Mesenchymal stem cell (in vitro differentiated cells and primary cell): Measurements from ENCODE around the gene ACTL7A.
"Not testable (repeated sequence)": the region's sequence is repeated elsewhere in the genome, so short reads cannot be mapped to it uniquely, and the experiment has no call there.

Experiments
- DNase-seq: peaks from one replicate; pipeline ENCODE4 v3.0.0-alpha.2; 2013
- H2AFZ ChIP-seq: one replicate; pipeline ENCODE4 v1.6.1; 2013; ENCODE audit warnings: low read depth, mild to moderate bottlenecking, control low read depth, inconsistent platforms, low read length, moderate library complexity
- H2AK5ac ChIP-seq: 2 replicates; pipeline ENCODE4 v1.6.1; 2013; ENCODE audit warnings: low read length, moderate library complexity, mild to moderate bottlenecking, inconsistent platforms; ENCODE audit not compliant: severe bottlenecking
- H2BK120ac ChIP-seq: one replicate; pipeline ENCODE4 v1.6.1; 2013; ENCODE audit warnings: low read depth, mild to moderate bottlenecking, inconsistent platforms, low read length, moderate library complexity
- H2BK12ac ChIP-seq, 2 experiments: one replicate each; pipeline ENCODE4 v1.6.1; 2013; ENCODE audit warnings: inconsistent platforms in 2 of 2, low read length in 2 of 2, mild to moderate bottlenecking in 2 of 2, moderate library complexity in 2 of 2, control low read depth in 1 of 2
- H2BK15ac ChIP-seq: one replicate; pipeline ENCODE4 v1.6.1; 2013; ENCODE audit warnings: mild to moderate bottlenecking, low read depth, inconsistent platforms; ENCODE audit not compliant: poor library complexity, severe bottlenecking
- H2BK5ac ChIP-seq: 2 replicates; pipeline ENCODE4 v1.6.1; 2013; ENCODE audit warnings: low read depth, mild to moderate bottlenecking, low read length, control low read depth, inconsistent platforms; ENCODE audit not compliant: poor library complexity, severe bottlenecking
- H3K14ac ChIP-seq, 2 experiments: one replicate each; pipeline ENCODE4 v1.6.1; 2013; ENCODE audit warnings: inconsistent platforms in 2 of 2, low read length in 2 of 2, control low read depth in 1 of 2, mild to moderate bottlenecking in 1 of 2, moderate library complexity in 1 of 2
- H3K18ac ChIP-seq, 2 experiments: one replicate each; pipeline ENCODE4 v1.6.1; 2013; ENCODE audit warnings: inconsistent platforms in 2 of 2, low read length in 2 of 2, control low read depth in 1 of 2, low read depth in 1 of 2, mild to moderate bottlenecking in 1 of 2
- H3K23ac ChIP-seq, 2 experiments: one replicate each; pipeline ENCODE4 v1.6.1; 2013; ENCODE audit warnings: inconsistent platforms in 2 of 2, low read length in 2 of 2, mild to moderate bottlenecking in 2 of 2, moderate library complexity in 2 of 2, control low read depth in 1 of 2
- H3K27ac ChIP-seq: 2 replicates; pipeline ENCODE4 v1.5.1; 2013; ENCODE audit warnings: mild to moderate bottlenecking, moderate library complexity, low read length, control low read depth, inconsistent platforms; ENCODE audit not compliant: poor library complexity, severe bottlenecking
- H3K27me3 ChIP-seq, 2 experiments: 2 replicates each; pipeline versions ENCODE4 v1.6.1 to v1.7.0; 2013; ENCODE audit warnings: low read length in 2 of 2, mild to moderate bottlenecking in 2 of 2, moderate library complexity in 2 of 2, control low read depth in 1 of 2, inconsistent platforms in 1 of 2; ENCODE audit not compliant: control insufficient read depth in 1 of 2, insufficient read depth in 1 of 2
- H3K36me3 ChIP-seq, 2 experiments: 2 replicates each; pipeline versions ENCODE4 v1.6.1 to v1.7.0; 2013; ENCODE audit warnings: low read length in 2 of 2, control low read depth in 1 of 2, inconsistent platforms in 1 of 2, low read depth in 1 of 2, mild to moderate bottlenecking in 1 of 2; ENCODE audit not compliant: insufficient read depth in 2 of 2, control insufficient read depth in 1 of 2
- H3K4ac ChIP-seq, 2 experiments: one replicate each; pipeline ENCODE4 v1.6.1; 2013; ENCODE audit warnings: inconsistent platforms in 2 of 2, low read length in 2 of 2, mild to moderate bottlenecking in 2 of 2, moderate library complexity in 2 of 2, control low read depth in 1 of 2, low read depth in 1 of 2
- H3K4me1 ChIP-seq: 2 replicates; pipeline ENCODE4 v1.6.1; 2013; ENCODE audit warnings: low read depth, low read length, control low read depth; ENCODE audit not compliant: control insufficient read depth, insufficient read depth
- H3K4me2 ChIP-seq: 2 replicates; pipeline ENCODE4 v1.6.1; 2013; ENCODE audit warnings: low read length, mild to moderate bottlenecking, inconsistent platforms; ENCODE audit not compliant: poor library complexity, severe bottlenecking
- H3K4me3 ChIP-seq, 2 experiments: 2 replicates each; pipeline versions ENCODE4 v1.5.1 to v1.7.0; 2013; ENCODE audit warnings: low read length in 2 of 2, mild to moderate bottlenecking in 2 of 2, control low read depth in 1 of 2, low read depth in 1 of 2; ENCODE audit not compliant: insufficient read depth in 1 of 2
- H3K79me1 ChIP-seq: replicated peaks from 2 replicates; pipeline ENCODE4 v1.6.1; 2013; ENCODE audit warnings: mild to moderate bottlenecking, control low read depth, low read length, inconsistent platforms; ENCODE audit not compliant: poor library complexity, severe bottlenecking
- H3K9ac ChIP-seq: 2 replicates; pipeline ENCODE4 v1.7.0; 2013; ENCODE audit warnings: mild to moderate bottlenecking, low read length, moderate library complexity
- H3K9me3 ChIP-seq: 2 replicates; pipeline ENCODE4 v1.7.0; 2013; ENCODE audit warnings: mild to moderate bottlenecking, low read length; ENCODE audit not compliant: control insufficient read depth
- H4K8ac ChIP-seq: one replicate; pipeline ENCODE4 v1.6.1; 2013; ENCODE audit warnings: inconsistent platforms, mild to moderate bottlenecking, low read length, moderate library complexity
- H4K91ac ChIP-seq: one replicate; pipeline ENCODE4 v1.6.1; 2013; ENCODE audit warnings: mild to moderate bottlenecking, low read length, inconsistent platforms
- WGBS: methylation state at CpG from one replicate; pipeline ENCODE4 v1.1.7; 2013; ENCODE audit warnings: mixed read lengths; 5-methylcytosine and 5-hydroxymethylcytosine counted together

ACTL7A gene

DNA sequence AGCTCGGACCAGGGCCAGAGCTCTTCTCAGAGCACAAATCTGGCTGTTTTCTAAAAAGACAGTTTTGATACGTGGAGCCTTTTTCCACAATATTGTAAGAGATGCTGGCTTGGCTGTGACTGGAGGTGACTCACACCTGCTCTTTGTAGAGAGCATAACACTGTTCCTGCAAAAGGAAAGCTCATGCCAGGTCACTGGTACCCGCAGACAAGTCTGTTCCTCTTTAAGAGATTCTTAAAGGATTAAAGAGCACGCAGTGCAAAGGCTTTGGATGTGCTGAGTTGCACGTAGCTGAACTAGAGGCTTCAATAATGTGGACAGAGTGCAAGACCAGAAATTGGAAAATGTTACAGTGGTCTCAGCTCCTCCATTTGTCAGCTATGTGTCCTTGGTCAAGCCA, 25.3 kb upstream of the ACTL7A start:
- H3K4me3 ChIP-seq, result no peak overlapping the region
- WGBS, result 77% methylated on average over 5 of the region's 5 CpGs
- no peak overlapping the region for H3K23ac ChIP-seq

DNA sequence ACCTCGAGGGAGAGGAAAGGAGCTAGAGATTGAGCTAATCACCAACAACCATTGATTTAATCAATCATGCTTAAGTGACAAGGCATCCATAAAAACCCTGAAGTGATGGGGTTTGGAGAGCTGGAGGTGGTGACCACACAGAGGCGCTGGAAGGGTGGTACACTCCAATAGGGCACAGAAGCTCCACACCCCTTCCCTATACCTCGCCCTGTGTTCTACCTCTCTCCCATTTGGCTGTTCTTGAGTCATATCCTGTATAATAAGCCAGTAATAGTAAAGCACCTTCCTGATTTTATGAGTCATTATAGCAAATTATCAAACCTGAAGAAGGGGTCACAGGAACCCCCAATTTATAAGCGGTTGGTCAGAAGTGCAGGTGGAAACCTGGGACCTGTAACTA, 24.5 kb upstream of the ACTL7A start:
- 59% methylated on average over 4 of the region's 4 CpGs for WGBS
- no peak overlapping the region for H3K4me3 ChIP-seq
- no peak overlapping the region for H3K4ac ChIP-seq
- H3K14ac ChIP-seq, result no peak overlapping the region
- H3K4me2 ChIP-seq, result no peak overlapping the region
- H4K8ac ChIP-seq, result no peak overlapping the region
- no peaks in the 10 kb centered on the region for H3K9me3 ChIP-seq
- H3K9ac ChIP-seq, result no peak overlapping the region
- DNase-seq, result no peak
- H3K79me1 ChIP-seq, result no peaks in the 10 kb centered on the region
- H3K36me3 ChIP-seq, result no peaks in the 10 kb centered on the region
- no peak overlapping the region for H3K27ac ChIP-seq
- H3K18ac ChIP-seq, result no peak overlapping the region
- no peak overlapping the region for H2AFZ ChIP-seq
- H2BK120ac ChIP-seq, result no peak overlapping the region
- H2BK15ac ChIP-seq, result no peak overlapping the region
- no peak overlapping the region for H2AK5ac ChIP-seq
- H3K4me1 ChIP-seq, result no peaks in the 10 kb centered on the region
- H3K27me3 ChIP-seq, result no peaks in the 10 kb centered on the region
- H2BK5ac ChIP-seq, result no peak overlapping the region
- no peak overlapping the region for H4K91ac ChIP-seq
- H3K23ac ChIP-seq, result no peak overlapping the region
- H2BK12ac ChIP-seq, result no peak overlapping the region

More for the DNA sequence above, 25.3 kb upstream of the ACTL7A start:
- Histone ChIP-seq H3K14ac (no peak overlapping the region), H3K4ac (no peak overlapping the region), H2AFZ (no peak overlapping the region), H3K36me3 (no peaks in the 10 kb centered on the region), H4K91ac (no peak overlapping the region), H3K4me2 (no peak overlapping the region), H4K8ac (no peak overlapping the region), H2BK5ac (no peak overlapping the region), H3K4me1 (no peaks in the 10 kb centered on the region), H2BK120ac (no peak overlapping the region), H2AK5ac (no peak overlapping the region), H3K9ac (no peak overlapping the region), H3K27me3 (no peaks in the 10 kb centered on the region), H2BK15ac (no peak overlapping the region), H3K27ac (no peak overlapping the region), H3K18ac (no peak overlapping the region), H2BK12ac (no peak overlapping the region), H3K9me3 (no peaks in the 10 kb centered on the region), H3K79me1 (no peaks in the 10 kb centered on the region)
- no peak for DNase-seq

GRCh38 chr9:108838017-108838416, 24.0 kb upstream of the ACTL7A start:
- H3K27me3 ChIP-seq, result no peaks in the 10 kb centered on the region
- no peak overlapping the region for H2AFZ ChIP-seq
- no peaks in the 10 kb centered on the region for H3K36me3 ChIP-seq
- no peak overlapping the region for H3K23ac ChIP-seq
- H3K4me2 ChIP-seq, result no peak overlapping the region
- no peak overlapping the region for H2BK15ac ChIP-seq
- no peak overlapping the region for H2BK120ac ChIP-seq
- 77% methylated on average over 5 of the region's 6 CpGs for WGBS
- no peak overlapping the region for H3K4ac ChIP-seq
- H2BK12ac ChIP-seq, result no peak overlapping the region
- no peak overlapping the region for H3K9ac ChIP-seq
- H3K18ac ChIP-seq, result no peak overlapping the region
- DNase-seq, result peak; percentile 7
- H4K91ac ChIP-seq, result no peak overlapping the region
- H3K27ac ChIP-seq, result no peak overlapping the region
- no peak overlapping the region for H3K4me3 ChIP-seq
- H2BK5ac ChIP-seq, result no peak overlapping the region
- no peaks in the 10 kb centered on the region for H3K4me1 ChIP-seq
- no peaks in the 10 kb centered on the region for H3K79me1 ChIP-seq
- H3K14ac ChIP-seq, result no peak overlapping the region
- no peak overlapping the region for H4K8ac ChIP-seq
- H3K9me3 ChIP-seq, result no peaks in the 10 kb centered on the region
- H2AK5ac ChIP-seq, result no peak overlapping the region

- 91% methylated on average over 5 of the region's 5 CpGs for WGBS
- H2BK5ac ChIP-seq, result not testable (repeated sequence)
Measured at GRCh38 chr9:108839561-108839960, 22.5 kb upstream of the ACTL7A start.

More at GRCh38 chr9:108839561-108839960, 22.5 kb upstream of the ACTL7A start:
- not testable (repeated sequence) for DNase-seq, H3K79me1 ChIP-seq, H3K4ac ChIP-seq, H3K27ac ChIP-seq, H4K8ac ChIP-seq, H4K91ac ChIP-seq, H3K9me3 ChIP-seq, H2AFZ ChIP-seq, H3K27me3 ChIP-seq, H2BK15ac ChIP-seq, H2BK120ac ChIP-seq, H3K36me3 ChIP-seq, H2BK12ac ChIP-seq, H3K4me3 ChIP-seq, H3K9ac ChIP-seq, H3K23ac ChIP-seq, H3K14ac ChIP-seq, H3K4me1 ChIP-seq, H3K18ac ChIP-seq, H3K4me2 ChIP-seq, H2AK5ac ChIP-seq
